ENCODE data around the gene SNX33. TPM values are rescaled to one million over a fixed set of nuclear protein-coding genes. Genes with fewer than 3 reads are reported as not detected.
"Not testable (repeated sequence)": the region's sequence is repeated elsewhere in the genome, so short reads cannot be mapped to it uniquely, and the experiment has no call there.

SNX33 gene
- total and polyA plus RNA-seq, 8 donors, result 21.4 to 34.7 (median 23.0) TPM

GRCh38 chr15:75620841-75621391 is 26.8 kb upstream of the SNX33 start:
- Histone ChIP-seq H3K9me3 (no peaks in the 10 kb centered on the region), H3K27me3 (no peaks in the 10 kb centered on the region), H3K27ac (peak overlapping the region; percentile 77 to 82), H3K36me3 (peaks cover 0 to 48% of the 10 kb centered on the region in 2 donors), H3K4me3 (peak overlapping the region in 1 of 2 donors; percentile 4), H3K4me1 (peaks cover 12 to 41% of the 10 kb centered on the region in 2 donors)
- intact Hi-C loops (cut with DNase I), result no loop called here
- ATAC-seq (peak; percentile 62), DNase-seq (peak in 1 of 4 donors; percentile 80)
- TF ChIP-seq, protein P1, sequence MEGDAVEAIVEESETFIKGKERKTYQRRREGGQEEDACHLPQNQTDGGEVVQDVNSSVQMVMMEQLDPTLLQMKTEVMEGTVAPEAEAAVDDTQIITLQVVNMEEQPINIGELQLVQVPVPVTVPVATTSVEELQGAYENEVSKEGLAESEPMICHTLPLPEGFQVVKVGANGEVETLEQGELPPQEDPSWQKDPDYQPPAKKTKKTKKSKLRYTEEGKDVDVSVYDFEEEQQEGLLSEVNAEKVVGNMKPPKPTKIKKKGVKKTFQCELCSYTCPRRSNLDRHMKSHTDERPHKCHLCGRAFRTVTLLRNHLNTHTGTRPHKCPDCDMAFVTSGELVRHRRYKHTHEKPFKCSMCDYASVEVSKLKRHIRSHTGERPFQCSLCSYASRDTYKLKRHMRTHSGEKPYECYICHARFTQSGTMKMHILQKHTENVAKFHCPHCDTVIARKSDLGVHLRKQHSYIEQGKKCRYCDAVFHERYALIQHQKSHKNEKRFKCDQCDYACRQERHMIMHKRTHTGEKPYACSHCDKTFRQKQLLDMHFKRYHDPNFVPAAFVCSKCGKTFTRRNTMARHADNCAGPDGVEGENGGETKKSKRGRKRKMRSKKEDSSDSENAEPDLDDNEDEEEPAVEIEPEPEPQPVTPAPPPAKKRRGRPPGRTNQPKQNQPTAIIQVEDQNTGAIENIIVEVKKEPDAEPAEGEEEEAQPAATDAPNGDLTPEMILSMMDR (IDR thresholded peaks at IDR 0.05), result peak in 1 of 2 donors; percentile 26

GRCh38 chr15:75622505-75622904 is 25.2 kb upstream of the SNX33 start:
- H3K4me1 ChIP-seq, result peaks cover 12 to 56% of the 10 kb centered on the region in 2 donors
- H3K36me3 ChIP-seq, result peaks cover 0 to 32% of the 10 kb centered on the region in 2 donors
- no peak for ATAC-seq
- intact Hi-C loops (cut with DNase I), result no loop called here
- TF ChIP-seq, protein P1 (IDR thresholded peaks at IDR 0.05), result no peak
- H3K27ac ChIP-seq, result peak overlapping the region in 1 of 2 donors; percentile 1
- DNase-seq, result no peak
- H3K27me3 ChIP-seq, result no peaks in the 10 kb centered on the region
- no peak overlapping the region for H3K4me3 ChIP-seq
- H3K9me3 ChIP-seq, result no peaks in the 10 kb centered on the region

- H3K4me1 ChIP-seq, result peaks cover 6 to 44% of the 10 kb centered on the region in 2 donors
- no peaks in the 10 kb centered on the region for H3K9me3 ChIP-seq
- DNase-seq (peak; percentile 94 to 98 (median 96)), ATAC-seq (peak; percentile 95)
- peak within 1 kb of the TSS; percentile 96 to 98 for H3K27ac ChIP-seq
- intact Hi-C loops (cut with DNase I), result no loop called here
- H3K27me3 ChIP-seq, result no peaks in the 10 kb centered on the region
- H3K36me3 ChIP-seq, result peaks cover 0 to 3% of the 10 kb centered on the region in 2 donors
- peak within 1 kb of the TSS; percentile 82 to 94 for H3K4me3 ChIP-seq
- TF ChIP-seq, protein P1 (IDR thresholded peaks at IDR 0.05), result no peak
These were observed 22.0 kb upstream of the SNX33 start, which contains the start of gene SNUPN for GRCh38 chr15:75625542-75626347. Gene SNUPN (minus strand): TSS chr15:75625725. CDS start chr15:75621051, 4,674 bp downstream.

- TF ChIP-seq, protein P1 (IDR thresholded peaks at IDR 0.05), result no peak
- H3K4me3 ChIP-seq, result no peak overlapping the region
- peaks cover 0 to 15% of the 10 kb centered on the region in 2 donors for H3K4me1 ChIP-seq
- ATAC-seq (no peak), DNase-seq (no peak)
- intact Hi-C loops (cut with DNase I), result no loop called here
- H3K9me3 ChIP-seq, result no peaks in the 10 kb centered on the region
- no peak overlapping the region for H3K27ac ChIP-seq
- no peaks in the 10 kb centered on the region for H3K27me3 ChIP-seq
- H3K36me3 ChIP-seq, result no peaks in the 10 kb centered on the region
These were observed 15.8 kb upstream of the SNX33 start for GRCh38 chr15:75631935-75632334.

- H3K4me3 ChIP-seq; ATAC-seq; H3K27ac ChIP-seq; H3K36me3 ChIP-seq; intact Hi-C loops (cut with DNase I); H3K9me3 ChIP-seq; DNase-seq; H3K27me3 ChIP-seq: not testable (repeated sequence)
- H3K4me1 ChIP-seq, result peaks cover 7 to 28% of the 10 kb centered on the region in 2 donors
These were observed 13.8 kb upstream of the SNX33 start for GRCh38 chr15:75633922-75634321.
